Peyer's patch (tissue), 4 donors: ENCODE measurements around the gene FBXO48.

ENCODE experiments used
- CTCF ChIP-seq, 6 experiments: fragments of 450-650 bp in 4 of 6; fragments of 200-600 bp in 2 of 6; sonication (generic) in 1 of 6; IDR thresholded peaks; one replicate each; pipeline ENCODE4 v1.5.1; 2017 to 2019; ENCODE audit warnings: antibody characterized with exemption in 6 of 6, mild to moderate bottlenecking in 3 of 6, moderate library complexity in 1 of 6
- POLR2A ChIP-seq, 2 donors: fragments of 450-650 bp; IDR thresholded peaks; one replicate each; pipeline ENCODE4 v1.5.1; 2017; ENCODE audit warnings: antibody characterized with exemption in 2 of 2, mild to moderate bottlenecking in 2 of 2, moderate library complexity in 2 of 2

GRCh38 chr2:68471385-68471784 is 4.3 kb upstream of the FBXO48 start:
- no peak for TF ChIP-seq CTCF (IDR thresholded peaks at IDR 0.05)
- no peak for TF ChIP-seq POLR2A (IDR thresholded peaks at IDR 0.05)
